ENCODE results near the gene DROSHA.

Gene DROSHA

DNA sequence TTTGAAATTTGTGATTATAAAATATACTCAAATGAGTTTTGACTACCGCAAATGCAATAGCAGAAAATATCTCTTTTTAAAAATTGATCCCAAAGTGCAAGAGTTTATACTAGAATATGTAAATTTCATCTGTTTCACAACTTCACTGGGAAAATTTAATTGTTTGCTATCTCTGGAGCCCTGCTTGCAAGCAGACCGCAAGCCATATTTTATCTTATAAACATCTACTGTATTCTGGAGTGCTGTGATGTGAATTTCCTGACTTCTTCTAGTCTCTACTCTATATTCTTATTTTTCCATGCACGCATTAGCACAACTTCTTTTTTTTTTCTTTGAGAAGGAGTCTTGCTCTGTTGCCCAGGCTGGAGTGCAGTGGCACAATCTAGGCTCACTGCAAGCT is 98.7 kb downstream of the DROSHA start:
- no peak overlapping the region for H3K4me3 ChIP-seq (ENCODE audit: low read length in 2 of 2)
- H3K4me1 ChIP-seq (ENCODE audit: control insufficient read depth in 2 of 2, insufficient read depth in 2 of 2, low read length in 2 of 2), result no peaks in the 10 kb centered on the region
- no peak overlapping the region for H3K27ac ChIP-seq (ENCODE audit: low read depth in 2 of 2, low read length in 2 of 2)
- H3K36me3 ChIP-seq (ENCODE audit: control insufficient read depth in 2 of 2, insufficient read depth in 2 of 2, low read length in 2 of 2), result peaks cover 28 to 34% of the 10 kb centered on the region in 2 donors
- no peak overlapping the region for H3K9ac ChIP-seq (ENCODE audit: low read depth in 1 of 2, low read length in 2 of 2)
- no peaks in the 10 kb centered on the region for H3K27me3 ChIP-seq (ENCODE audit: control insufficient read depth in 2 of 2, insufficient read depth in 2 of 2, low read length in 2 of 2)
- H3K9me3 ChIP-seq (ENCODE audit: control insufficient read depth in 2 of 2, low read length in 2 of 2), result no peaks in the 10 kb centered on the region

DNA sequence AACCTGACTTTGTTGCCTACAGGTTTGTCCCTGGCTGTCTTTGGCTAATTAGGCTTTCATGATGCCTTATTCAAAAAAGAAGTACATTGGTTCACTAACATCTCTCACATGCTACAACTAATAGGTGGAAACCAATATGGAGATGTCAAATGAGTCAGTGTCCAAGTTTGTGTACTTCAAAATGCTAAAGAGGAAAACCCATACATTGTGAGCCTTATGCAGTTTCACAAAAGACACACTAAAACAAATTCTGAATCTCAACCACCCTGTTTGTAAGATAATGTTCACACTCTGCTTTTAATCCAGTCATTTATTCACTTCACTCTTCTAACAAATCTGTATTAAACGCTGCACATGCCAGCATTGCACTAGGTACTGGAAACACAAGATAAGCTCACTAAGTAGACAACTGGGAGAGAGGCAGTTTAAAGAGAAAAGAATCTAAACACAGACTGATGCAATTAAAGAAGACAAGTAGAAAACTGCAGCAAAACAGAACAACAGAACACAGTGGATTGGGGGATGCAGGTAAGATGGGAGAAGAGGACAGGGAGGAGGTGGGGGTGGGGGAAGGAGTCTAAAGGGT is 104.1 kb downstream of the DROSHA start:
- no peak overlapping the region for H3K4me3 ChIP-seq (ENCODE audit: low read length in 2 of 2)
- no peak overlapping the region for H3K27ac ChIP-seq (ENCODE audit: low read depth in 2 of 2, low read length in 2 of 2)
- no peaks in the 10 kb centered on the region for H3K9me3 ChIP-seq (ENCODE audit: control insufficient read depth in 2 of 2, low read length in 2 of 2)
- H3K27me3 ChIP-seq (ENCODE audit: control insufficient read depth in 2 of 2, insufficient read depth in 2 of 2, low read length in 2 of 2), result no peaks in the 10 kb centered on the region
- peaks cover 17 to 27% of the 10 kb centered on the region in 2 donors for H3K36me3 ChIP-seq (ENCODE audit: control insufficient read depth in 2 of 2, insufficient read depth in 2 of 2, low read length in 2 of 2)
- no peaks in the 10 kb centered on the region for H3K4me1 ChIP-seq (ENCODE audit: control insufficient read depth in 2 of 2, insufficient read depth in 2 of 2, low read length in 2 of 2)
- H3K9ac ChIP-seq (ENCODE audit: low read depth in 1 of 2, low read length in 2 of 2), result no peak overlapping the region

DNA sequence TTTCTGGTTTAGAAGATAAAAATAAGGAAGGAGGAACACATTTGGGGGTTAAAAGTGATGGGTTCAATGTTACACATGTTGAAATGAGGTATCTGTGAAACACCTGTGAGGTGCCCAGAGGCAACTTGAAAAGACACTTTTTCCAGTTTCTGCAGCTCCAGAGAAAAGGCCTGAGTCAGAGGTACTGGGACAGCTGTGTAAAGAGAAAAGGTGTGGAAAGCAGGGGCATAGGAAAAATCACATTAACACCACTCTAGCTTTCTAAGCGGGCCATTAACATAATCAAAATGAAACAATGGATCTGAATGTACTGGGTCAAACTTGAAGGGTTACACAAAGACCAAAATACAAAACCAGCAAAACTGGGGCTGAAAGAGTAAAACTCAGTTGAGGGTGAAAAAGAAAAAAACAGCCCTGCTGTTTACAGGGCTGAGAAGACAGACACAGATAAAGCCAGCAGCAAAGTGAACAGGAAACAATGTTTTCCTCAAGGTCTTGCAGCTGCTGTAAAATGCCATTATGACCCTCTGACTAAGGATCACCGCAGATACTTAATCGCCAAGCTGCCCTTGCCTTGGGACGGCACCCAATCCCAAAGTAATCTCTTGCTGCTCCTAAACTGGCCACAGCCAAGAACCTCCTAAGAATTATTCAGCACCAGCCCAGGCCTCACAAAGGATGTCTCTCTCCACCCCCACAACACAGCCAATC is 104.7 kb downstream of the DROSHA start:
- Histone ChIP-seq H3K9me3 (ENCODE audit: control insufficient read depth in 2 of 2, low read length in 2 of 2) (no peaks in the 10 kb centered on the region), H3K9ac (ENCODE audit: low read depth in 1 of 2, low read length in 2 of 2) (no peak overlapping the region), H3K27me3 (ENCODE audit: control insufficient read depth in 2 of 2, insufficient read depth in 2 of 2, low read length in 2 of 2) (no peaks in the 10 kb centered on the region), H3K4me1 (ENCODE audit: control insufficient read depth in 2 of 2, insufficient read depth in 2 of 2, low read length in 2 of 2) (no peaks in the 10 kb centered on the region), H3K36me3 (ENCODE audit: control insufficient read depth in 2 of 2, insufficient read depth in 2 of 2, low read length in 2 of 2) (peaks cover 22 to 32% of the 10 kb centered on the region in 2 donors), H3K4me3 (ENCODE audit: low read length in 2 of 2) (no peak overlapping the region), H3K27ac (ENCODE audit: low read depth in 2 of 2, low read length in 2 of 2) (no peak overlapping the region)

DNA sequence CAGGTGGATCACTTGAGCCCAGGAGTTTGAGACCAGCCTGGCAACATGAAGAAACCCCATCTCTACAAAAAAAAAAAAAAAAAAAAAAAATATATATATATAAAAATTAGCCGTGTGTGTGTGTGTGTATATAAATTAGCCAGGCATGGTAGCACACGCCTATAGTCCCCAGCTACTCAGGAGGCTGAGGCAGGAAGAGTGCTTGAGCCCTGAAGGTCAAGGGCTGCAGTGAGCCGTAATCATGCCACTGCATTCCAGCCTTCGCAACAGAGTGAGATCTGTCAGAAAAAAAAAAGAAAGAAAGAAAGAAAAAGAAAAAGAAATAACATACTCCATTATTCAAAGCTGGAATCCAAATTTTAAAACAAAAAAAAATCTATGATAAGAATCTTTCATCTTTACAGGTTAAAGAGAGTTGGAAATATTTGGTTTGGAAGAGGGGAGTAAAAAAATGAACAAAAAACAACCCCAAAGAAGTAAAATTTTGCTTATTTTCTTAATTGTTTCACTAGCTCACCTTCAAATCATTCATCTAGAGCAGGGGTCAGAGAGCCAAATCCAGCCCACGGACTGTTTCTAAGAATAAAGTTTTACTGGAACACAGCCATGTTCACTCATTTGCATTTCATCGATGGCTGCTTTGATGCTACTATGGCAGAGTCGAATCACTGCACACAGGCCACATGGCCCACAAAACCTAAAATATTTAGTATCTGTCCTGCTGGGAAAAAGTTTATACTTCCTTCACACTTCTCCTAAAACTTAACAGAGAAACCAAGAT is 109.9 kb downstream of the DROSHA start:
- H3K36me3 ChIP-seq (ENCODE audit: control insufficient read depth in 2 of 2, insufficient read depth in 2 of 2, low read length in 2 of 2), result peaks cover 42 to 43% of the 10 kb centered on the region in 2 donors
- no peak overlapping the region for H3K27ac ChIP-seq (ENCODE audit: low read depth in 2 of 2, low read length in 2 of 2)

DNA sequence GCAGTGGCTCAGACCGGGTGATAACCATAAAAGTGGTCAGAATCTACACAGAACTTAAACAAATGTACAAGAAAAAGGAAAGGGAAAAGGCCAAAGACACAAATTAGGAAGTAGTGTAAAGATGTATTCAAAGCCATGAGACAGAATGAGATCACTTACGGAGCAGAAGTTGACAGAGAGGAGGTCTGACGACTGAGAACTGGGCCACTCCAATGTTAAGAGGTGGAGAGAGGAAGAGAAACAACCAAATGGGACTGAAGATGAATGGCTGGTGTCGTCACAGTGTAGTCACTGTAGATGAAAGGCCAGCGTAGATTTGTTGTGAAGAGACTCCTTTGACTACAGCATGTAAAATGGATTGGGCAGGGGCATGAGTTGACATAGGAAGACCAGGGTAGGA is 114.4 kb downstream of the DROSHA start:
- Histone ChIP-seq H3K9ac (ENCODE audit: low read depth in 1 of 2, low read length in 2 of 2) (no peak overlapping the region), H3K9me3 (ENCODE audit: control insufficient read depth in 2 of 2, low read length in 2 of 2) (no peaks in the 10 kb centered on the region), H3K27ac (ENCODE audit: low read depth in 2 of 2, low read length in 2 of 2) (no peak overlapping the region), H3K4me3 (ENCODE audit: low read length in 2 of 2) (no peak overlapping the region), H3K36me3 (ENCODE audit: control insufficient read depth in 2 of 2, insufficient read depth in 2 of 2, low read length in 2 of 2) (peaks cover 58 to 63% of the 10 kb centered on the region in 2 donors), H3K27me3 (ENCODE audit: control insufficient read depth in 2 of 2, insufficient read depth in 2 of 2, low read length in 2 of 2) (no peaks in the 10 kb centered on the region), H3K4me1 (ENCODE audit: control insufficient read depth in 2 of 2, insufficient read depth in 2 of 2, low read length in 2 of 2) (no peaks in the 10 kb centered on the region)

More for the DNA sequence above, 109.9 kb downstream of the DROSHA start:
- Histone ChIP-seq H3K9ac (ENCODE audit: low read depth in 1 of 2, low read length in 2 of 2) (no peak overlapping the region), H3K9me3 (ENCODE audit: control insufficient read depth in 2 of 2, low read length in 2 of 2) (no peaks in the 10 kb centered on the region), H3K27me3 (ENCODE audit: control insufficient read depth in 2 of 2, insufficient read depth in 2 of 2, low read length in 2 of 2) (no peaks in the 10 kb centered on the region), H3K4me3 (ENCODE audit: low read length in 2 of 2) (no peak overlapping the region), H3K4me1 (ENCODE audit: control insufficient read depth in 2 of 2, insufficient read depth in 2 of 2, low read length in 2 of 2) (no peaks in the 10 kb centered on the region)

DNA sequence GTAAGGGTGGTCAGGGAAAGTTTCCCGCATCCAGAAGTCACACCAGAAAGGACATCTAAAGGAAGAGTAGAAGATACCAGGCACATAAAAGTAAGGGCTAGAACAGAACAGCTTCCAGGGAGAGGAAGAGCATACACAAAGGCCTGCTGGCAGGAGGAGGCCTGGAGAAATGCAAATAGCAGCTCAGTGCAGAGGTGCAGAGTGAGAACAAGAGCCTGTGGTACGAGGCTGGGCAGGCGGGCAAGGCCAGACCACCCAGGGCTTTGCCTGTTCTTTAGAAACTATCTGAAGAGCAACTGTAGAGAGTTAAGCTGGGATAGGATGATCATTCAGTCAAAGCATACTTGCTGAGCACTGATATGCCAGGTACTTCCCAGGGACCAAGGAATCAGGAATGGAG is 115.3 kb downstream of the DROSHA start:
- H3K36me3 ChIP-seq (ENCODE audit: control insufficient read depth in 2 of 2, insufficient read depth in 2 of 2, low read length in 2 of 2), result peaks cover 54 to 64% of the 10 kb centered on the region in 2 donors
- H3K4me1 ChIP-seq (ENCODE audit: control insufficient read depth in 2 of 2, insufficient read depth in 2 of 2, low read length in 2 of 2), result no peaks in the 10 kb centered on the region
- no peaks in the 10 kb centered on the region for H3K27me3 ChIP-seq (ENCODE audit: control insufficient read depth in 2 of 2, insufficient read depth in 2 of 2, low read length in 2 of 2)
- H3K4me3 ChIP-seq (ENCODE audit: low read length in 2 of 2), result no peak overlapping the region
- no peaks in the 10 kb centered on the region for H3K9me3 ChIP-seq (ENCODE audit: control insufficient read depth in 2 of 2, low read length in 2 of 2)
- no peak overlapping the region for H3K9ac ChIP-seq (ENCODE audit: low read depth in 1 of 2, low read length in 2 of 2)
- H3K27ac ChIP-seq (ENCODE audit: low read depth in 2 of 2, low read length in 2 of 2), result no peak overlapping the region

DNA sequence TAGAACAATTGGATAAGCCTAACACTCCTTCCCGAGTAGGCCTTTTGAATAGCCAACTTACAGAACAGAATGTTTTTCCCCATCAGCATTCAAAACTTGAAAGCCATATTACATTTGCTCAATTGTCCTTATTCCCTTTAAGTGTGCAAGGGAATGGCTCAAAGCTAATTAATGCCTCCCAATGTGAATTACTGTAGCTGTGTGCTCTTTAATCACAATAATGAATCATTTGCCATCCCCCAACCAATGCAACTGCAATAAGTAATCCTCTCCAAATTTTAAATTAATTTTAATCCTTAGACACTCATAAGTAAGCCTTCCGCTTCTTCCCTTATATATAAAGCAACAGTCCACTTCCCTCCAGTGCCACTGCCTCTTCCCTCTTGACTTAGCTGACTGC is 115.9 kb downstream of the DROSHA start:
- Histone ChIP-seq H3K27ac (ENCODE audit: low read depth in 2 of 2, low read length in 2 of 2) (no peak overlapping the region), H3K36me3 (ENCODE audit: control insufficient read depth in 2 of 2, insufficient read depth in 2 of 2, low read length in 2 of 2) (peaks cover 48 to 62% of the 10 kb centered on the region in 2 donors), H3K27me3 (ENCODE audit: control insufficient read depth in 2 of 2, insufficient read depth in 2 of 2, low read length in 2 of 2) (no peaks in the 10 kb centered on the region), H3K9me3 (ENCODE audit: control insufficient read depth in 2 of 2, low read length in 2 of 2) (no peaks in the 10 kb centered on the region), H3K9ac (ENCODE audit: low read depth in 1 of 2, low read length in 2 of 2) (no peak overlapping the region), H3K4me3 (ENCODE audit: low read length in 2 of 2) (no peak overlapping the region), H3K4me1 (ENCODE audit: control insufficient read depth in 2 of 2, insufficient read depth in 2 of 2, low read length in 2 of 2) (no peaks in the 10 kb centered on the region)

DNA sequence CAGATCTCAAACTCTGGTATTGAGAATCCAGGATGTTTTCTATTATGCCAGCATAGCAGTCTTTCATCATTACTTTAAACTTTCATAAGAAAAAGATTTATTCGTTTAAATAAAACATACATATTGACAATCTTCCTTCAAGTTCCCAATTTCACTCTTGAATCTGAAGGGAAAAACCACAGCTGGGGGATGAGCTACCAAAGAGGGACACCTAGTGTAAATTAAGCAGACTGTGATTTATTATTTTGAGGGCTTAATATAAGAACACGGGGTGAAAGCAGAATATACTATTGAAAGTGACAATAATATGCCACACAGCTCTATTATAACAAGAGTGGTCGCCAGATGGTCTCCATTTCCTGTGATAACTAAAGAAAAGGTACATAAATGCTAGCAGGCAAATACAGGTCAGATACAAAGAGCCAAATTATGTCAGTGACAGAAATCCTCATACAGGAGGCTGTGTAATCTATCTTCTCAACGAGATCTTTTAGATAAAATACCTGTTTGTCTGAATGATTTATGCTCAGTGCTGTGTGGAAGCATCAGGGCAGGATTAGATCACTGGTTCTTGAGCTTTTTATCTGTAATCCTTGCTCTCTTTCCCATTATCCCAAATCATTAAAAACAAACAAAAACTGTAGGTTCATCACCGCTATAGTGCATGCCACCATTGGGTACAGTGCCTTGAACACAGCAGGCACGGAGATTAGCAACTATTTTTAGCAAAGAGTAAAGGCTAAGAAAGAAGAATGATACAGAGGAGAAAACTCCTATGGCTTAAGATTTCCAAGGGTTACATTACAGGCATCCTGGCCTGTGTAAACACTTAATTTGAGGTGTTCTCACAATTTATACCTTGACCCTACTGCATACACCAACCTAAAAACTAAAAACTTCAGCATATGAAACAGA is 116.6 kb downstream of the DROSHA start:
- Histone ChIP-seq H3K9ac (ENCODE audit: low read depth in 1 of 2, low read length in 2 of 2) (no peak overlapping the region), H3K27ac (ENCODE audit: low read depth in 2 of 2, low read length in 2 of 2) (no peak overlapping the region), H3K36me3 (ENCODE audit: control insufficient read depth in 2 of 2, insufficient read depth in 2 of 2, low read length in 2 of 2) (peaks cover 47 to 60% of the 10 kb centered on the region in 2 donors), H3K27me3 (ENCODE audit: control insufficient read depth in 2 of 2, insufficient read depth in 2 of 2, low read length in 2 of 2) (no peaks in the 10 kb centered on the region), H3K4me1 (ENCODE audit: control insufficient read depth in 2 of 2, insufficient read depth in 2 of 2, low read length in 2 of 2) (no peaks in the 10 kb centered on the region), H3K4me3 (ENCODE audit: low read length in 2 of 2) (no peak overlapping the region), H3K9me3 (ENCODE audit: control insufficient read depth in 2 of 2, low read length in 2 of 2) (no peaks in the 10 kb centered on the region)

DNA sequence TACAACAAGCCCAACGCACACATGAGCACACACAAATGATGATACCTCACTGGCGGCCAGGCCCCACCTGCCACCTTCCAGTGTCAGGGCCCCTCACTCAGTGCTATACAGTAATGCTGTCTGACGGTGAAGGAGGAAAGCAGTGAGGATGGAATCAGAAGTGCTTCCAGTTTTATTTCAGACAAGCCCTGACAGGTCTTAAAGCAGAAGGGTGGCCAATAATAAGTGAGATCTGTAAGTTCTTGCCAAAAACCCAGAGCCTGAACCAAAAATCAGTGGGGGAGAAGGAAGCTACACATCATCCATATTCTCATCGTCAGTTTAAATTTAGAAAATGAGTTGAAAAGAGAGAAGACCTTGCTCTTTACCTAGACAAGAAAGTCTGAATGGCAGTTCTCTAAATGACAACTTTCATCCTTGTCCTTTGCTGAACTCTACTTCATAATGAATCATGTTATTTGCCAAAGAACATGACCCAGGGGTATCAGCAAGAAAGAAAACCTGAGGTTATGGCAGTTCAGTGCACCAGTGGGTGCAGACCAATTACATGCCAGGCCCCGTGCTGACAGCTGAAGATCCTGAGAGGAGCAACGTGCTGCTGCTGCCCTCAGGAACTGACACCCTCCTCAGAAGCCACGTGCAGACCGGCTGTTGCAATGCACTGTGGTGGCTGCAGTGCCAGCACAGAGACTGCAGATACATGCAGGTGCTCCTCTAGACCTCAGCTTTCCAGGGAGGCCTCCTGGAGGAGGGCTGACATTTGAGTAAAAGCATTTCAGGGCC is 118.7 kb downstream of the DROSHA start:
- Histone ChIP-seq H3K9me3 (ENCODE audit: control insufficient read depth in 2 of 2, low read length in 2 of 2) (no peaks in the 10 kb centered on the region), H3K9ac (ENCODE audit: low read depth in 1 of 2, low read length in 2 of 2) (no peak overlapping the region), H3K4me3 (ENCODE audit: low read length in 2 of 2) (no peak overlapping the region), H3K4me1 (ENCODE audit: control insufficient read depth in 2 of 2, insufficient read depth in 2 of 2, low read length in 2 of 2) (no peaks in the 10 kb centered on the region), H3K27ac (ENCODE audit: low read depth in 2 of 2, low read length in 2 of 2) (no peak overlapping the region), H3K36me3 (ENCODE audit: control insufficient read depth in 2 of 2, insufficient read depth in 2 of 2, low read length in 2 of 2) (peaks cover 45 to 55% of the 10 kb centered on the region in 2 donors), H3K27me3 (ENCODE audit: control insufficient read depth in 2 of 2, insufficient read depth in 2 of 2, low read length in 2 of 2) (no peaks in the 10 kb centered on the region)
